RCC 7860 (cell line): ENCODE measurements around the gene C1QL1.
A peak's percentile ranks its signal among the peaks of the same experiment; 100 is the strongest.

Source experiments
- DNase-seq: peaks from one replicate; pipeline ENCODE4 v3.0.0-alpha.2; 2015; ENCODE audit warnings: low spot score
- FAIRE-seq: peaks from 2 replicates; lab custom pipeline; 2012; peaks lifted over from hg19 to GRCh38; lab: Jason Lieb, UNC

The C1QL1 gene

GRCh38 chr17:44968225-44969143 is at the start of gene C1QL1:
Gene C1QL1 (minus strand): TSS chr17:44968303. CDS start chr17:44968048, 255 bp downstream.
- DNase-seq = peak; percentile 71
- FAIRE-seq = no peak

GRCh38 chr17:45016823-45017222 is 48.7 kb upstream of the C1QL1 start:
- no peak for DNase-seq

GRCh38 chr17:45016237-45016636 is 48.1 kb upstream of the C1QL1 start:
- FAIRE-seq = no peak
- no peak for DNase-seq

More at GRCh38 chr17:45016823-45017222, 48.7 kb upstream of the C1QL1 start:
- FAIRE-seq = no peak

GRCh38 chr17:45013021-45013997 is 45.2 kb upstream of the C1QL1 start:
- no peak for DNase-seq
- no peak for FAIRE-seq

GRCh38 chr17:45011767-45012166 is 43.7 kb upstream of the C1QL1 start:
- no peak for FAIRE-seq

GRCh38 chr17:45009676-45010467 is 41.8 kb upstream of the C1QL1 start:
- no peak for DNase-seq
- FAIRE-seq = no peak

More at GRCh38 chr17:45011767-45012166, 43.7 kb upstream of the C1QL1 start:
- no peak for DNase-seq

DNA sequence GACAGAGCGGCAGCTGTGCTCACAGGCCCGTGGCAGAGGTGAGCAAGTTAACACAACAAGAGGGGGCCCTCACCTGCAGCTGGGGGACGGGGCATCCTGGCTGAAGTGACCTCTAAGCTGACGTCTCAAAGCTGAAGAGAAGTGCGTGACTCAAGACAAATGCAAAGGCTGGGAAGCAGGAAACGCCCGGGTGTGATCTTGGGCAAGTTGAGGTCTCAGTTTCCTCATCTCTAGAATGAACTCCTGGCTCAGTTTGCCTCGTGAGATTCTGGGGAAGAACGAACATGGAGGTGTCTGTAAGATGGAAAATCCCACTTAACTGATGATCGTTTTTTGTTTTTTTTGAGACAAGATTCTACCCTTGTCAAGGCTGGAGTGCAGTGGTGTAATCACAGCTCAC is 40.1 kb upstream of the C1QL1 start:
- FAIRE-seq (no peak), DNase-seq (no peak)

DNA sequence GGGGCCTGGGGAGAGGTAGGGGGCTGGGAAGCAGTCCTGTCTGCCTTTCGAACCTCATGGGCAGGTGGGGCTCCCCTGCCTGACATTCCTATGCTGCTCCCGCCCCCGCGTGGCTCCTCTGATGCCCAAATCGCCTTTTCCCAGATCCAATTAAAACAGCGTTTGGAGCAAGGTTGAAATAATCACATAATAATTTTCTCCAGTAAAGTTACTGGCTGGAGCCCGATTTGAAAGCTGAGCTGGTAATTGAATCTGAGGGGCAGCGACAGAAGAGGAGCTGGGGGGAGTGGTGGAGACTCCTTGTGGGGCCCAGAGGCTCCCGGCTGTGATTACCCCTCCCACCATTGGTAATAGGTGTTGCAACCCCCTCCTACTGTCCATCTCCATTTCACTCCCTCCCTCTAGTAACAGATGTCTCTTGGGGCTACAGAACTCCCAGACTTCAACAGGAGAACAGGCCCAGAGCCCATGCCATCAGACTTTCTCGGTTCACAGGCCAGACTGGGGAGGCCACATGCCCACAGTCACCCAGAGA is 38.9 kb upstream of the C1QL1 start:
- DNase-seq (no peak), FAIRE-seq (no peak)

DNA sequence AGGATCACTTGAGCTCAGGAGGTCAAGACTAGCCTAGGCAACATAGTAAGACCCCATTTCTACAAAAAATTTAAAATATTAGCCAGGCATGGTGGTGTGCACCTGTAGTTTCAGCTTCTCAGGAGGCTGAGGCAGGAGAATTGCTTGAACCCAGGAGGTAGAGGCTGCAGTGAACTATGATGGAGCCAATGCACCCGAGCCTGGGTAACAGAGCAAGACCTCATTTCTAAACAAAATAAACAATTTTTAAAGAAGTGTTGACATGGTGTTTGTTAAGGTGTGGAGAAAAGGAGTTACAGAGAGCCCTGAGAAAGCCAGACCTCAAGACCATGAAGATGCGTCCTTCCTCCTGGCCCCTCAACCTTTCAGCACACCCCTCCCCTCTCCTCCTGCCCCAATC is 37.6 kb upstream of the C1QL1 start:
- DNase-seq = no peak
- no peak for FAIRE-seq

DNA sequence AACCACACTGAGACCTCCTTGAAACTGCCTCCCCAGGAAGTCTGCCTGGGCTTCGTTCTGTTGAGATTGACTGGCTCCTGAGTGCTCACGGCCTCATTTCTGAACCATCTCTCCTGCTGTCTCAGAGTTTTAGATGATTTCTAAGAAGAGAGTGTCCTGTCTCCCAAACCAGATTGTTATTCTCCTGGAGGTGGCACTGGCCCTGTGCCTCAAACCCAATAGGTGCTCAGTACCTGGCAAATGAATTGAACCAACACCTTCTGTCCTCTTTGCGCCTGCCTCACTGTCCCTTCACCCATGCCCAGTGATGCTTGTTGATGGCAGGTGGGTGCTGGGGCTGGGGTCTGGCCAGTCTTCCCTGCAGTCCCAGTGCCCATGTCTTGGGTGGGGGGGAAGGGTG is 36.3 kb upstream of the C1QL1 start:
- no peak for DNase-seq
- no peak for FAIRE-seq

DNA sequence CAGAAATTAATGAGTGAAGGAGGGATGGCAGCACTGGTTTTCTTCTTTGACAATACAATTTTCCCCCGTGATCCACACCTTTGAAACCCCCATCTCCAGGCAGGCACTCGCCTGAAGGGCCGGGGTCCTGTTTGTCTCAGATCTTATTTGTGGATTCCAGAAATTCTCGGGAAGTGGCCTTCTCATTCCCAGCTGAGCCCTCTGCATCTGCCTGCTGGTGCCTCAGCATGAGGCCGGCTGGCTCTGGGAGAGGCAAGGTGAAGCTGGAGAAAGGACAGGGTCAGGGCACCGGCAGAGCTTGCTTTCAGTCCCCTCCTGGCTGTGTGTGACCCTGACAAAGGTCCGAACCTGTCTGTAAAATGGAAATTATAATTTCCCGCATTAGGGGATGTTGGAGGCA is 35.8 kb upstream of the C1QL1 start:
- DNase-seq (no peak), FAIRE-seq (no peak)

DNA sequence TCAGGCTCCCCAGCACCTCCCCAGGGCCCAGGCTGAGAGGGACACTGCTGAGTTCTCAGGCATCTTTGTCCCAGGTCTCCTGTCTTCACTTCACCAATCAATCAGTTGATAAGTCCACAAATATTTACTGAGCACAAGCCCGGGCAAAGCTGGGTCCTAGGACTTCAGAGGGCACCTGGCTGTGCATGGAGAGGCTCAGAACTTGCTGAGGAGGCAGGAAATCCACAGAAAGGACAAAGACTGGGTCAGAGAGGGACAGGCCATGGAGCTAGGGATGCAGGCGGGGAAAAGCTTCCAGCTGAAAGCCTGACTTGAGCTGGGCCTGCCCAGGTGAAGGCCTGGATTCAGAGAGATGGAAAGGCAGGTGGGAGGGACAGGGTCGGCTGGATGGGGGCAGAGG is 33.2 kb upstream of the C1QL1 start:
- DNase-seq (no peak), FAIRE-seq (no peak)

DNA sequence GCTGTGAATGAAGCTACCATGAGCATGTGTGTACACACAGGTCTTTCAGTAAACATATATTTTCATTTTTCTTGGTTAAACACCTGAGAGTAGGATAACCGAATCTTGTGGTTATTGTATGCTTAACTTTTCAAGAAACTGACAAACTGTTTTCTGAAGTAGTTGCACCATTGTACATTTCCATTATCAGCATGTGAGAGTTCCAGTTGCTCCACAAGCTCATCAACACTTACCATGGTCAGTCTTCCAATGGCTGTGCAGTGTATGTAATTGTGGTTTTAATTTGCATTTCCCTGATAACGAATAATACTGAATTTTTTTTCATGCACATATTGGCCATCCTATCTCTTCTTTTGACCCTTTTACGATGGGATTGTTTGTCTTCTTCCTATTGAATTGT is 31.3 kb upstream of the C1QL1 start:
- DNase-seq = no peak
- FAIRE-seq = no peak

DNA sequence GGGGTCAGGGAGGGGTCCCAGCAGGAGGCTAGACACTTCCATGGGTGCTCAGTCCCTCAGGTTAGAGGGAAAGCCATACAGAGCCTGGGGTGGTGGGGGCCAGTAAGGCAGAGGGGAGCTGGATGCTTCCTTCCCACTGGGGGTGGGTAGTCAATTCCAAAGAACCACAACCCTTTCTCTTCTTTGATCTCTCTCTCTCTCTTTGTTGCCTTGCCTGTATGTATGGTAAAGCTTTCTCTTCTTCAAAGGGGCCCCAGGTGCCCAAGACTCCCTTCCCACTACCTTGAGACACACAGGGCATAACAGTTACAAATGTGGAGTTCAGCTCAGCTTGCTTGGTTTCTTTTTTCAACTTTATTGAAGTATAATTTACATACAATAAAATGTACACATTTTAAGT is 30.5 kb upstream of the C1QL1 start:
- FAIRE-seq (no peak), DNase-seq (no peak)

GRCh38 chr17:44997733-44998520 is 29.8 kb upstream of the C1QL1 start:
- no peak for DNase-seq
- no peak for FAIRE-seq

GRCh38 chr17:44996304-44996703 is 28.2 kb upstream of the C1QL1 start:
- FAIRE-seq (no peak), DNase-seq (no peak)

GRCh38 chr17:44995436-44996001 is 27.4 kb upstream of the C1QL1 start:
- FAIRE-seq (no peak), DNase-seq (no peak)

- DNase-seq (no peak), FAIRE-seq (no peak)
These were observed 24.3 kb upstream of the C1QL1 start for GRCh38 chr17:44992242-44992939.

GRCh38 chr17:44990994-44991393 is 22.9 kb upstream of the C1QL1 start:
- DNase-seq = no peak
- FAIRE-seq = no peak
